GM23338 (cell line): ENCODE results near the gene P2RY4. TPM values are rescaled to one million over a fixed set of nuclear protein-coding genes. Genes with fewer than 3 reads are reported as not detected.

Experiments used
- ATAC-seq: fragments of 200-7000 bp; cut with Tn5 transposase; 3 replicates; pipeline ENCODE4 v1.9.1; 2020
- DNase-seq: peaks from one replicate; pipeline ENCODE4 v3.0.0-alpha.2; 2015; ENCODE audit warnings: low spot score
- H2AFZ ChIP-seq: fragments of 200-600 bp; sonication (generic); 2 replicates; pipeline ENCODE4 v1.8.0; 2016; ENCODE audit warnings: antibody characterized with exemption, mild to moderate bottlenecking, moderate library complexity
- H3F3A ChIP-seq: fragments of 200-600 bp; sonication (generic); replicated peaks from 2 replicates; pipeline ENCODE4 v1.8.0; 2017; ENCODE audit warnings: antibody characterized with exemption, mixed run types, low read depth
- H3K27ac ChIP-seq: fragments of 200-600 bp; sonication (generic); 2 replicates; pipeline ENCODE4 v1.6.1; 2016; ENCODE audit warnings: low read depth
- H3K27me3 ChIP-seq: fragments of 200-600 bp; sonication (generic); 2 replicates; pipeline ENCODE4 v1.8.0; 2016; ENCODE audit warnings: mild to moderate bottlenecking, mixed run types, moderate library complexity; ENCODE audit not compliant: insufficient read depth
- H3K36me3 ChIP-seq: fragments of 200-600 bp; sonication (generic); 2 replicates; pipeline ENCODE4 v1.8.0; 2016; ENCODE audit warnings: mild to moderate bottlenecking; ENCODE audit not compliant: insufficient read depth
- H3K4me1 ChIP-seq: fragments of 200-600 bp; sonication (generic); 2 replicates; pipeline ENCODE4 v1.8.0; 2016; ENCODE audit warnings: mild to moderate bottlenecking, moderate library complexity; ENCODE audit not compliant: insufficient read depth
- H3K4me2 ChIP-seq: fragments of 200-600 bp; sonication (generic); 2 replicates; pipeline ENCODE4 v1.7.1; 2017; ENCODE audit warnings: mixed run types
- H3K4me3 ChIP-seq: fragments of 200-600 bp; sonication (generic); 2 replicates; pipeline ENCODE4 v1.6.1; 2016; ENCODE audit warnings: mixed run types
- H3K79me2 ChIP-seq: fragments of 200-600 bp; sonication (generic); replicated peaks from 2 replicates; pipeline ENCODE4 v1.8.0; 2017; ENCODE audit warnings: mild to moderate bottlenecking; ENCODE audit not compliant: insufficient read depth
- H3K9me2 ChIP-seq: fragments of 200-600 bp; sonication (generic); 2 replicates; pipeline ENCODE4 v1.8.0; 2017; ENCODE audit not compliant: insufficient read depth
- H4K20me1 ChIP-seq: fragments of 200-600 bp; sonication (generic); replicated peaks from 2 replicates; pipeline ENCODE4 v1.8.0; 2017; ENCODE audit warnings: mild to moderate bottlenecking; ENCODE audit not compliant: insufficient read depth
- H3K27ac Mint-ChIP-seq: 2 replicates; pipeline ENCODE4 v1.8.0; 2020; ENCODE audit warnings: inconsistent platforms, mild to moderate bottlenecking, moderate library complexity, mixed read lengths
- H3K27me3 Mint-ChIP-seq: 3 replicates; pipeline ENCODE4 v1.8.0; 2022; ENCODE audit warnings: low read depth, mild to moderate bottlenecking, moderate library complexity, mixed read lengths, inconsistent platforms; ENCODE audit not compliant: insufficient read depth, poor library complexity
- H3K36me3 Mint-ChIP-seq: 3 replicates; pipeline ENCODE4 v1.8.0; 2021; ENCODE audit warnings: low read depth, mild to moderate bottlenecking, inconsistent platforms, moderate library complexity, mixed read lengths
- H3K4me1 Mint-ChIP-seq: 3 replicates; pipeline ENCODE4 v1.8.0; 2020; ENCODE audit warnings: mild to moderate bottlenecking, inconsistent platforms, mixed read lengths
- H3K4me3 Mint-ChIP-seq: 3 replicates; pipeline ENCODE4 v1.8.0; 2021; ENCODE audit warnings: moderate library complexity, mild to moderate bottlenecking, inconsistent platforms, mixed read lengths
- H3K9me3 Mint-ChIP-seq: 3 replicates; pipeline ENCODE4 v1.8.0; 2020; ENCODE audit warnings: moderate library complexity, mild to moderate bottlenecking, inconsistent platforms, mixed read lengths
- EZH2 ChIP-seq: fragments of 200-600 bp; sonication (generic); IDR thresholded peaks from one replicate; pipeline ENCODE4 v1.8.0; 2017; ENCODE audit warnings: antibody characterized with exemption, mild to moderate bottlenecking, low read depth; ENCODE audit not compliant: unreplicated experiment
- NANOG ChIP-seq: IDR thresholded peaks from 2 replicates; pipeline ENCODE4 v1.6.1; 2016; ENCODE audit warnings: antibody characterized with exemption, borderline replicate concordance
- POLR2AphosphoS5 ChIP-seq: IDR thresholded peaks from 2 replicates; pipeline ENCODE4 v1.6.1; 2016; ENCODE audit warnings: antibody characterized with exemption, low read depth
- STAT1 ChIP-seq: IDR thresholded peaks from one replicate; pipeline ENCODE4 v1.6.1; 2016; ENCODE audit warnings: antibody characterized with exemption; ENCODE audit not compliant: unreplicated experiment
- ZNF114 ChIP-seq: fragments of 250-450 bp; sonication (Bioruptor Pico); IDR thresholded peaks from 2 replicates; pipeline ENCODE4 v1.5.0; 2020; ENCODE audit warnings: mild to moderate bottlenecking, moderate library complexity
- long read RNA-seq: library from polyadenylated mRNA; unstranded; transcript quantifications from one replicate; pipeline ENCODE4 v2.0.0, GENCODE V29; 2020; ENCODE audit not compliant: unreplicated experiment
- polyA plus RNA-seq: library from polyadenylated mRNA; unstranded; fragments of >200 nt; fragmentation: Nextera tagmentation; extraction: Ambion mirVana; gene quantifications from 2 replicates; pipeline ENCODE4 v1.2.1, GENCODE V29; 2016
- total RNA-seq: library from RNA; depleted of rRNA; stranded (reverse); fragments of >200 nt; shearing (Covaris generic); gene quantifications from 2 replicates; pipeline ENCODE4 v1.2.3, GENCODE V29; 2014; rRNA removed
- TF ChIP-seq, protein P1 (sequence below): IDR thresholded peaks from one replicate; pipeline ENCODE4 v1.6.1; 2018; ENCODE audit warnings: antibody characterized with exemption; ENCODE audit not compliant: unreplicated experiment
- TF ChIP-seq, protein P2 (sequence below): fragments of 250-450 bp; sonication (Bioruptor Pico); IDR thresholded peaks from 2 replicates; pipeline ENCODE4 v1.5.0; 2020; ENCODE audit warnings: mild to moderate bottlenecking, moderate library complexity

The P2RY4 gene
- total RNA-seq (0.73 TPM in 1 of 2 replicates, not detected in the other), polyA plus RNA-seq (not detected in 2 replicates)
- long read RNA-seq, result 0 reads

DNA sequence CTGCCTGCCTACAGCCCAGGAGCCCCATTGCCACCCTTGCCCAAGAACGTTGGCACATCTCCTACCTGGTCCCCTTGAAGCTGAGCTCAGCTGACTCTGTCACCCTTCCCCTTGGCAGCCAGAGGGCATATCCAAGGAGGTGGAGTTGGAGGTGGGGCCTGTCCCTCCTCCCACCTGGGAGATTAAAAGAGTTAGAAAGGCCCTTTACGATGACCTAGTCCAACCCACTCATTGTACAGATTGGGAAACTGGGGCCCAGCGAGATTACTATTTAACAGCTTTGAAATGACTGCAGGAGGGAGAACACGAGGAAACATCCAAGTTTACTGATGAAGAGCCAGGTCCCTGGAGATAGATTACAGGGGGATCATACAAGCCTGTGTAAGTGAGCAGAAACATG lies at the start of gene P2RY4:
Gene P2RY4, minus strand, starts transcription at position 101 of the 400 bp plus-strand sequence. CDS start 580 bp downstream, outside the sequence.
- no peaks in the 10 kb centered on the region for H4K20me1 ChIP-seq
- no peak within 1 kb of the TSS for H3K27ac ChIP-seq
- no peak within 1 kb of the TSS for H3K27ac Mint-ChIP-seq
- no peaks in the 10 kb centered on the region for H3K9me3 Mint-ChIP-seq
- no peak for TF ChIP-seq ZNF114 (CRISPR knock-in tag)
- no peak for TF ChIP-seq POLR2AphosphoS5
- TF ChIP-seq, protein P1, sequence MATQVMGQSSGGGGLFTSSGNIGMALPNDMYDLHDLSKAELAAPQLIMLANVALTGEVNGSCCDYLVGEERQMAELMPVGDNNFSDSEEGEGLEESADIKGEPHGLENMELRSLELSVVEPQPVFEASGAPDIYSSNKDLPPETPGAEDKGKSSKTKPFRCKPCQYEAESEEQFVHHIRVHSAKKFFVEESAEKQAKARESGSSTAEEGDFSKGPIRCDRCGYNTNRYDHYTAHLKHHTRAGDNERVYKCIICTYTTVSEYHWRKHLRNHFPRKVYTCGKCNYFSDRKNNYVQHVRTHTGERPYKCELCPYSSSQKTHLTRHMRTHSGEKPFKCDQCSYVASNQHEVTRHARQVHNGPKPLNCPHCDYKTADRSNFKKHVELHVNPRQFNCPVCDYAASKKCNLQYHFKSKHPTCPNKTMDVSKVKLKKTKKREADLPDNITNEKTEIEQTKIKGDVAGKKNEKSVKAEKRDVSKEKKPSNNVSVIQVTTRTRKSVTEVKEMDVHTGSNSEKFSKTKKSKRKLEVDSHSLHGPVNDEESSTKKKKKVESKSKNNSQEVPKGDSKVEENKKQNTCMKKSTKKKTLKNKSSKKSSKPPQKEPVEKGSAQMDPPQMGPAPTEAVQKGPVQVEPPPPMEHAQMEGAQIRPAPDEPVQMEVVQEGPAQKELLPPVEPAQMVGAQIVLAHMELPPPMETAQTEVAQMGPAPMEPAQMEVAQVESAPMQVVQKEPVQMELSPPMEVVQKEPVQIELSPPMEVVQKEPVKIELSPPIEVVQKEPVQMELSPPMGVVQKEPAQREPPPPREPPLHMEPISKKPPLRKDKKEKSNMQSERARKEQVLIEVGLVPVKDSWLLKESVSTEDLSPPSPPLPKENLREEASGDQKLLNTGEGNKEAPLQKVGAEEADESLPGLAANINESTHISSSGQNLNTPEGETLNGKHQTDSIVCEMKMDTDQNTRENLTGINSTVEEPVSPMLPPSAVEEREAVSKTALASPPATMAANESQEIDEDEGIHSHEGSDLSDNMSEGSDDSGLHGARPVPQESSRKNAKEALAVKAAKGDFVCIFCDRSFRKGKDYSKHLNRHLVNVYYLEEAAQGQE, result no peak
- no peak for TF ChIP-seq EZH2
- no peaks in the 10 kb centered on the region for H3F3A ChIP-seq
- H3K4me3 ChIP-seq, result no peak within 1 kb of the TSS
- no peak within 1 kb of the TSS for H3K4me3 Mint-ChIP-seq
- H3K27me3 Mint-ChIP-seq, result peaks cover 2% of the 10 kb centered on the region
- H3K79me2 ChIP-seq, result no peaks in the 10 kb centered on the region
- no peaks in the 10 kb centered on the region for H3K36me3 ChIP-seq
- no peaks in the 10 kb centered on the region for H3K27me3 ChIP-seq
- H3K4me1 ChIP-seq, result no peaks in the 10 kb centered on the region
- no peaks in the 10 kb centered on the region for H3K9me2 ChIP-seq
- H3K36me3 Mint-ChIP-seq, result no peaks in the 10 kb centered on the region
- H2AFZ ChIP-seq, result no peak within 1 kb of the TSS
- H3K4me2 ChIP-seq, result no peak within 1 kb of the TSS
- DNase-seq (no peak), ATAC-seq (no peak)
- H3K4me1 Mint-ChIP-seq, result peaks cover 13% of the 10 kb centered on the region; the same call in 2 of the 3 replicates

DNA sequence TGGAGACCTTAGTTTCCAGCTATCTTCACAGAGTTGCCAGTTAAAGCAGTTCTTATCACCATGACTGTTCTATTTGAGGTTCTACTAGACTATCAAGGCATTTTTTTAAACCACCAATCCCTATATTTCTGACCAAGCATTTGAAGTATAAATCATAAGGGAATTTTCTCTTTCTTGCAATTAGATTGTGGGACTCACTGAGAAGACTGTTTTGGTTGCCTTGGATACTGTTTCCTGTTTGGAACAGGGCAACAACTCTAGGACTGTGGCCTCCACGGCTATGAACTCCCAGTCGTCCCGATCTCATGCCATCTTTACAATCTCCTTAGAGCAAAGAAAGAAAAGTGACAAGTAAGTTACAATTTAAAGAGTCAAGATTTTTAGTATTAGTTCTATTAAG lies 41.7 kb upstream of the P2RY4 start:
- H3K4me2 ChIP-seq, result no peak overlapping the region
- H3K4me3 ChIP-seq, result no peak overlapping the region
- Mint-ChIP-seq H3K4me3 (no peak overlapping the region), H3K27me3 (peaks cover 1% of the 10 kb centered on the region), H3K9me3 (no peaks in the 10 kb centered on the region), H3K36me3 (peaks cover 51% of the 10 kb centered on the region), H3K27ac (no peak overlapping the region), H3K4me1 (no peaks in the 10 kb centered on the region)
- no peaks in the 10 kb centered on the region for H3F3A ChIP-seq
- H4K20me1 ChIP-seq, result no peaks in the 10 kb centered on the region; the same call in 1 of the 2 replicates
- H3K79me2 ChIP-seq, result no peaks in the 10 kb centered on the region; the same call in 1 of the 2 replicates
- H2AFZ ChIP-seq, result no peak overlapping the region
- no peaks in the 10 kb centered on the region for H3K27me3 ChIP-seq
- peaks cover 16% of the 10 kb centered on the region for H3K36me3 ChIP-seq
- no peaks in the 10 kb centered on the region for H3K4me1 ChIP-seq
- TF ChIP-seq EZH2 (no peak), NANOG (no peak), STAT1 (no peak)
- no peak for ATAC-seq
- H3K9me2 ChIP-seq, result no peaks in the 10 kb centered on the region
- H3K27ac ChIP-seq, result no peak overlapping the region
- DNase-seq, result no peak

DNA sequence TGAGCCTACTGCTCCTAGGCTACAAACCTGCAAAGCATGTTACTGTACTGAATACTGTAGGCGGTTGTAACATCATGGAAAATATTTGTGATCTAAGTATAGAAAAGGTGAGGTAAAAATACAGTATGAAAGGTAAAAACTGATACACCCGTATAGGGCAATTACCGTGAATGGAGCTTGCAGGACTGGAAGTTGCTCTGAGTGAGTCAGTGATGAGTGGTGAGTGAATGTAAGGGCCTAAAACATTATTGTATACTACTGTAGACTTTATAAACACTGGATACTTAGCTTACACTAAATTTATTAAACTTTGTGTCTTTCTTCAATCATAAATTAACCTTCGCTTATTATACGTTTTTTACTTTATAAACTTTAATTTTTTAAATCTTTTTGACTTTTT lies 33.6 kb upstream of the P2RY4 start:
- Mint-ChIP-seq H3K9me3 (no peaks in the 10 kb centered on the region), H3K4me1 (peaks cover 5% of the 10 kb centered on the region; the same call in 2 of the 3 replicates), H3K4me3 (no peak overlapping the region), H3K36me3 (peaks cover 9% of the 10 kb centered on the region; the same call in 2 of the 3 replicates), H3K27me3 (no peaks in the 10 kb centered on the region), H3K27ac (no peak overlapping the region)
- Histone ChIP-seq H3K79me2 (peaks cover 23% of the 10 kb centered on the region), H3K4me2 (no peak overlapping the region), H4K20me1 (no peaks in the 10 kb centered on the region), H3K27me3 (no peaks in the 10 kb centered on the region), H3K36me3 (peaks cover 6% of the 10 kb centered on the region), H3K4me3 (no peak overlapping the region), H2AFZ (no peak overlapping the region), H3F3A (no peaks in the 10 kb centered on the region), H3K4me1 (peaks cover 9% of the 10 kb centered on the region), H3K27ac (no peak overlapping the region), H3K9me2 (no peaks in the 10 kb centered on the region)
- DNase-seq (no peak), ATAC-seq (no peak)
- TF ChIP-seq NANOG (no peak), POLR2AphosphoS5 (no peak)
- TF ChIP-seq, protein P2, sequence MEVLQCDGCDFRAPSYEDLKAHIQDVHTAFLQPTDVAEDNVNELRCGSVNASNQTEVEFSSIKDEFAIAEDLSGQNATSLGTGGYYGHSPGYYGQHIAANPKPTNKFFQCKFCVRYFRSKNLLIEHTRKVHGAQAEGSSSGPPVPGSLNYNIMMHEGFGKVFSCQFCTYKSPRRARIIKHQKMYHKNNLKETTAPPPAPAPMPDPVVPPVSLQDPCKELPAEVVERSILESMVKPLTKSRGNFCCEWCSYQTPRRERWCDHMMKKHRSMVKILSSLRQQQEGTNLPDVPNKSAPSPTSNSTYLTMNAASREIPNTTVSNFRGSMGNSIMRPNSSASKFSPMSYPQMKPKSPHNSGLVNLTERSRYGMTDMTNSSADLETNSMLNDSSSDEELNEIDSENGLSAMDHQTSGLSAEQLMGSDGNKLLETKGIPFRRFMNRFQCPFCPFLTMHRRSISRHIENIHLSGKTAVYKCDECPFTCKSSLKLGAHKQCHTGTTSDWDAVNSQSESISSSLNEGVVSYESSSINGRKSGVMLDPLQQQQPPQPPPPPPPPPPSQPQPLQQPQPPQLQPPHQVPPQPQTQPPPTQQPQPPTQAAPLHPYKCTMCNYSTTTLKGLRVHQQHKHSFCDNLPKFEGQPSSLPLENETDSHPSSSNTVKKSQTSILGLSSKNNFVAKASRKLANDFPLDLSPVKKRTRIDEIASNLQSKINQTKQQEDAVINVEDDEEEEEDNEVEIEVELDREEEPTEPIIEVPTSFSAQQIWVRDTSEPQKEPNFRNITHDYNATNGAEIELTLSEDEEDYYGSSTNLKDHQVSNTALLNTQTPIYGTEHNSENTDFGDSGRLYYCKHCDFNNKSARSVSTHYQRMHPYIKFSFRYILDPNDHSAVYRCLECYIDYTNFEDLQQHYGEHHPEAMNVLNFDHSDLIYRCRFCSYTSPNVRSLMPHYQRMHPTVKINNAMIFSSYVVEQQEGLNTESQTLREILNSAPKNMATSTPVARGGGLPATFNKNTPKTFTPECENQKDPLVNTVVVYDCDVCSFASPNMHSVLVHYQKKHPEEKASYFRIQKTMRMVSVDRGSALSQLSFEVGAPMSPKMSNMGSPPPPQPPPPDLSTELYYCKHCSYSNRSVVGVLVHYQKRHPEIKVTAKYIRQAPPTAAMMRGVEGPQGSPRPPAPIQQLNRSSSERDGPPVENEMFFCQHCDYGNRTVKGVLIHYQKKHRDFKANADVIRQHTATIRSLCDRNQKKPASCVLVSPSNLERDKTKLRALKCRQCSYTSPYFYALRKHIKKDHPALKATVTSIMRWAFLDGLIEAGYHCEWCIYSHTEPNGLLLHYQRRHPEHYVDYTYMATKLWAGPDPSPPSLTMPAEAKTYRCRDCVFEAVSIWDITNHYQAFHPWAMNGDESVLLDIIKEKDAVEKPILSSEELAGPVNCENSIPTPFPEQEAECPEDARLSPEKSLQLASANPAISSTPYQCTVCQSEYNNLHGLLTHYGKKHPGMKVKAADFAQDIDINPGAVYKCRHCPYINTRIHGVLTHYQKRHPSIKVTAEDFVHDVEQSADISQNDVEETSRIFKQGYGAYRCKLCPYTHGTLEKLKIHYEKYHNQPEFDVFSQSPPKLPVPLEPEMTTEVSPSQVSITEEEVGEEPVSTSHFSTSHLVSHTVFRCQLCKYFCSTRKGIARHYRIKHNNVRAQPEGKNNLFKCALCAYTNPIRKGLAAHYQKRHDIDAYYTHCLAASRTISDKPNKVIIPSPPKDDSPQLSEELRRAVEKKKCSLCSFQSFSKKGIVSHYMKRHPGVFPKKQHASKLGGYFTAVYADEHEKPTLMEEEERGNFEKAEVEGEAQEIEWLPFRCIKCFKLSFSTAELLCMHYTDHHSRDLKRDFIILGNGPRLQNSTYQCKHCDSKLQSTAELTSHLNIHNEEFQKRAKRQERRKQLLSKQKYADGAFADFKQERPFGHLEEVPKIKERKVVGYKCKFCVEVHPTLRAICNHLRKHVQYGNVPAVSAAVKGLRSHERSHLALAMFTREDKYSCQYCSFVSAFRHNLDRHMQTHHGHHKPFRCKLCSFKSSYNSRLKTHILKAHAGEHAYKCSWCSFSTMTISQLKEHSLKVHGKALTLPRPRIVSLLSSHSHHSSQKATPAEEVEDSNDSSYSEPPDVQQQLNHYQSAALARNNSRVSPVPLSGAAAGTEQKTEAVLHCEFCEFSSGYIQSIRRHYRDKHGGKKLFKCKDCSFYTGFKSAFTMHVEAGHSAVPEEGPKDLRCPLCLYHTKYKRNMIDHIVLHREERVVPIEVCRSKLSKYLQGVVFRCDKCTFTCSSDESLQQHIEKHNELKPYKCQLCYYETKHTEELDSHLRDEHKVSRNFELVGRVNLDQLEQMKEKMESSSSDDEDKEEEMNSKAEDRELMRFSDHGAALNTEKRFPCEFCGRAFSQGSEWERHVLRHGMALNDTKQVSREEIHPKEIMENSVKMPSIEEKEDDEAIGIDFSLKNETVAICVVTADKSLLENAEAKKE, result no peak
